Activated CD8-positive, alpha-beta memory T cell treated with anti-CD3 and anti-CD28 coated beads for 4 hours (primary cell): ENCODE results near the gene PAIP2B.

Source experiments
- DNase-seq, 2 donors: peaks; one replicate each; pipeline ENCODE4 v3.0.0-alpha.2; 2020; ENCODE audit warnings: low read depth in 2 of 2

The PAIP2B gene

DNA sequence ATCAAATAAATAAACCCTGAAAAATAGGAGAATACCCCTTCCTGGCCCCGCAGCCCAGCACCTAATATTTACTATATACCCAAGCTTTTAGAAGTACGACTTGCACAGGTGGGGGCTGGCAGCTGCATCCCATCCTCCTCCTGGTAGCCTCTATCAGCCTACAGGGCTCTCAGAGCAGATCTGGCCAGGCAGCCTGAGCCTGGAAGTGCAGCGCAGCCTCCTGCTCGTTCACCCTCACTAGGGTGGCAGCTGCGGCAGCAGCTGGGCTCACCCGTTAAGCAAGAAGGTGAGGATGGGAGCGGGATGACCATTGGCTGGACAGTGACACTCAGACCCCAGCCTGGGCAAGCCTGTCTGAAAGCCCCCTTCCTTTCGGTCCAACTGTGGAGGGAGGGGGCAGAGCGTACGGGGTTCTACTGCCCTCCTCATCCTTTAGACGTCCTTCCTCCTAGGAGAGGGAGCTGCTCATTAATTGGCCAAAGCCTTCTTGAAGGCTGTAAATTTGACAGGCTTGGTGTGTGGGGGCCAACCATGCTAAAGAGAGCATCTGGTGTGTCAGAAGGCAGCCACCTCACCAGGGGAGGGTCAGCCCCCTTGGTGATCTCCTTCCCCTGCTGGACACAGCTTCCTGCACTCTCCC lies 73.2 kb downstream of the PAIP2B start:
- DNase-seq: no peak

DNA sequence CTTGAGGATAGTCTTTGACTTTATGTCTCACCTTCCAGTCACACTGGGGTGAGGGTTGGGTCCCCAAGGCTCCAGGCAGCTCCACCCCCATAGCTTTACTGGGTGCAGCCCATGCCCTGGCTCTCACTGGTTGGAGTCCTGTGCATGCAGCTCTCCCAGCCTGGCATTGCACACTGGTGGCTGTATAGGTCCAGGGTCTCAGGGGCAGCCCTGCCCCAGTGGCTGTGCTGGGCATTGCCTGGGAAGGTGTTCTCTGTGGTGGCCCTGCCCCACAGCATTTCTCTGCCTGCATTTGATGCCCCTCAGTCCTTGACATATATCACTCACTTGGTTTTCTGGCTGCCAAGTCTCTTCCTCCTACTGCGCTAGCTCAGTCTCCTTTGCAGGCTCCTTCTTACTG lies 75.3 kb downstream of the PAIP2B start:
- no peak for DNase-seq

DNA sequence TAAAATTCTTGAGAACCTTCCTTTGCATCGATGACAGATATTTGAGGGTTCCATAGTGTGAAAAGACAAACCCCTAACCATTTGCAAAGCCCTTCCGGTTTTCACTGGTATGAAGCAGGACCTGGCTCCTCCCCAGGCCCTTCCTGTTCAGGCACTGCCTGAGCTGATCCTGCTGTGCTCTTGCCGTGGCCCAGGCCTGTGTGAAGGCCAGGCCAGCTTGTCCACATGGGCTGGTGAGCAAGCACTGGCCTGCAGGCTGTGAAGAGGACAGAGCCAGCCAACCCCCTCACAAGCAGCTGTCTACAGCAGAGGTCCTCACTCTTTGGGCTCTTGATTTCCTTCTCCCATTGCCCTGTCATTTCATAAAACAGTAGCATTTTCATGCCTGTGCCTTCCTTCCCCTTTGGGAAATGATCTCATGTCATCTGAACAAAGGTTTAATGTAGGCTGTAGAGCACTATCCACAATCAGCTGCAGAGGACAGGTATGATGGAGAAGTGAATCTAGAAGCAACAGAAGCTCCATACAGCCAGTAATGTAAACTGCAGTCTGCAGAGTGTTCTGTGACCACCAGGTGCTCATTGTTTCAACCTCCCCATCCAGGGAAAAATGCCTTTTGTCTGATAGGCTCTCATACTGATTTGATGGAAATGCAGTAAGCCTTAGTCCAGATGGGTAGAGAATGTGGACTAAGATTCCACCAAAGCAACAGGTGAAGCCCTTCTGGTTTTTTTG lies 76.7 kb downstream of the PAIP2B start:
- DNase-seq: no peak

DNA sequence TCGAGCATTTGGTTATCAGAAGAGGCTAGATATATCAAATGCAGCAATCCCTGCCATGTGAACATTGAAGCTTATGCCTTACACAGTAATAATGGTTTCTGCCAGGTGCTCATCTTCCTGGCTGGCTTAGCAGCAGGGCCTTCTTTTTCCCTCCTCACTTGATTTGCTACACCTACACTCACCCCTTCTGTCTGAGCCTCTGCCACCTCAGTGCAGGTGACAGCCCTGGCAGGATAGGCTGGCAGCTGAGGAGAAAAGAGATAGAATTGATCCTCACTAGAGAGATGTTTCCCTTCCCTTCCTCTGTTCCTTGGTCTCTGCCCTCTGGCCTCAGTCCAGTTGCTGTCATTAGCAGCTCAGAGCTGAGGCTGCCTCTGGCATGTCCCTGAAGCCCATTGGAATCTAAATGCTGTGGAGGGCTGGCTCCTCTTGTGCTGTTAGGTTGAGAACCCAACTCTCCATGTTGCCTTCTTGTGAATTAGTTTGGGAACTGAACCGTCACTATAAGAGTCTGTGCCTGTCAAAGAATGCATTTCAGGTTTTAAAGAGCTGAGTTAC lies 78.3 kb downstream of the PAIP2B start:
- no peak for DNase-seq

DNA sequence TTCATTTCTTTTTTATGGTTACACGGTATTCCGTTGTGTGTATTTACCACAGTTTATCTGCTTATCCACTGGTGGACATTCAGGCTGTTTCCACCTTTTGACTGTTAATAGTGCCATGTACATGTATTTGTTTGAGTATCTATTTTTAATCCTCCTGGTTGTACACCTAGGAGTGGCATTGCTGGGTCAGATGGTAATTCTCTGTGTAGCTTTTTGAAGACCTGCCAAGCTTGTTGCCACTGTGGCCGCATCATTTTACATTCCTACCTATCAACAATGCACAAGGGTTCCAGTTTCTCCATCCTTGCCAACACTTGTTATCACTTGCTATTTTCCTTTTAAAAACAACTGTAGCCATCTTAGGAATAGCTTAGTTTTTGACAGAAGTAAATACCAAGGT lies 83.1 kb downstream of the PAIP2B start:
- no peak for DNase-seq

DNA sequence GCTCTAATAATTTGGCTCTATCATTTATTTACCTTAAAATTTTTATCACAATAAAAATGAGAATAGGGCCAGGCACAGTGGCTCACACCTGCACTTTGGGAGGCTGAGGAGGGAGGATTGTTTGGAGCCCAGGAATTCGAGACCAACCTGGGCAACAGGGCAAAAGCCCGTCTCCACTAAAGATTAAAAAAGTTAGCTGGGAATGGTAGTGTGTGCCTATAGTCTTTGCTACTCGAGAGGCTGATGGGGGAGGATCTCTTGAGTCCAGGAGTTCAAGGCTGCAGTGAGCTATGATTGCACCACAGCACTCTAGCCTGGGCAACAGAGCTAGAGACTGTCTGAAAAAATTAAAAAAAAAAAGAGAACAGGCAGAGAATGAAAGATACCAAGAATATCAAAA lies 90.7 kb downstream of the PAIP2B start:
- DNase-seq: no peak

DNA sequence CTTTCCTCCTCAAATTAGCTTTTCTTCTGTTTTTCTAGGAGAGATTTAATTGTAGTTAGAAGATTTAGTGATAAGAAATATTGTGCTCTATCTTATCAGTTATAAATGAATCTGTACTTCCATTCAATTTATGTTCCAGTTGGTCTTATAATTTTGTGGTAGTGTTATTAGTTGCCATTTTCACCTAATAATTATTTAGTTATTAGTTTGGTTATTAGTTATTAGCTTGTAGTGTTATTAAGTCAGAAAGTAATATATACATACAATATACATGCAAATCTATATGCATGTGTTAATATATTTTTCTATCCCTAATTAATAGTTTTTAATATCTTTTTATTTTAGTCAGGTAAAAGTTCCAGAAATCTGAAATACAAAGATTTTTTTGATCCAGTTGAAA lies 93.3 kb downstream of the PAIP2B start:
- DNase-seq: no peak
